ENCODE results near the gene HECTD4. TPM values are rescaled to one million over a fixed set of nuclear protein-coding genes. Genes with fewer than 3 reads are reported as not detected.
A peak's percentile ranks its signal among the peaks of the same experiment; 100 is the strongest.

The HECTD4 gene
- total RNA-seq, 1 donor from 2014 or later = 62.1 TPM

- Mint-ChIP-seq H3K4me1 (ENCODE audit: unreplicated experiment) (no peaks in the 10 kb centered on the region), H3K27ac (peak overlapping the region; percentile 53), H3K4me3 (no peak overlapping the region), H3K27me3 (no peaks in the 10 kb centered on the region), H3K9me3 (no peaks in the 10 kb centered on the region), H3K36me3 (peaks cover 14% of the 10 kb centered on the region)
- peak; percentile 56 for TF ChIP-seq CTCF (conservative IDR thresholded peaks at IDR 0.05)
- no peak for DNase-seq (ENCODE audit: extremely low spot score, unreplicated experiment)
Observed at GRCh38 chr12:112170376-112170775, 211.9 kb downstream of the HECTD4 start.

DNA sequence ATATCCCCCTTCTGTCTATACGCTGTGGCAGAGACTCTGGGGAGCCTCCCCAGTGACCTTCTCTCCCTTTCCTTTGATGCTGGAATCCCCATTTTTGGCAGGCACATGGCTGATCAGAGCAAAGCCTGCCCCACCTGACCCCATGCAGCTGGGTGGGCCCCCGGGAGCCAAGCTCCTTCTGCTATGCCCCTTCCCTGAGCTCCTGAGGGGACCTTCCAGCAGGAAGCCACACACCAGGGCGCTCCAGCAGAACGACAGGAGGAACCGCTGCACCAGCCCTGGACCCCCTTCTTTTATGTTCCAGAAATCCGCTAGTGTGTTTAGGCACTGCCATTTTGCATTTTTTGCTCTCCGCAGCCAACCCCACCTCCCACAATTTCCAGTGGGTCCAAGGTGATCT lies 212.3 kb downstream of the HECTD4 start:
- H3K27ac Mint-ChIP-seq = peak overlapping the region; percentile 53
- no peak overlapping the region for H3K4me3 Mint-ChIP-seq
- DNase-seq (ENCODE audit: extremely low spot score, unreplicated experiment) = no peak
- H3K36me3 Mint-ChIP-seq = peaks cover 12% of the 10 kb centered on the region
- no peaks in the 10 kb centered on the region for H3K27me3 Mint-ChIP-seq
- TF ChIP-seq CTCF (conservative IDR thresholded peaks at IDR 0.05) = no peak
- no peaks in the 10 kb centered on the region for H3K4me1 Mint-ChIP-seq (ENCODE audit: unreplicated experiment)
- no peaks in the 10 kb centered on the region for H3K9me3 Mint-ChIP-seq

- TF ChIP-seq CTCF (conservative IDR thresholded peaks at IDR 0.05) = no peak
Observed at GRCh38 chr12:112169161-112169872, 212.9 kb downstream of the HECTD4 start.

GRCh38 chr12:112168561-112168971 lies 213.7 kb downstream of the HECTD4 start:
- no peak for DNase-seq (ENCODE audit: extremely low spot score, unreplicated experiment)
- H3K4me1 Mint-ChIP-seq (ENCODE audit: unreplicated experiment) = no peaks in the 10 kb centered on the region
- H3K36me3 Mint-ChIP-seq = peaks cover 10% of the 10 kb centered on the region
- H3K27me3 Mint-ChIP-seq = no peaks in the 10 kb centered on the region
- H3K27ac Mint-ChIP-seq = no peak overlapping the region
- no peak overlapping the region for H3K4me3 Mint-ChIP-seq
- no peak for TF ChIP-seq CTCF (conservative IDR thresholded peaks at IDR 0.05)
- no peaks in the 10 kb centered on the region for H3K9me3 Mint-ChIP-seq

More at GRCh38 chr12:112169161-112169872, 212.9 kb downstream of the HECTD4 start:
- Mint-ChIP-seq H3K27me3 (no peaks in the 10 kb centered on the region), H3K9me3 (no peaks in the 10 kb centered on the region), H3K4me1 (ENCODE audit: unreplicated experiment) (no peaks in the 10 kb centered on the region), H3K4me3 (no peak overlapping the region), H3K36me3 (peaks cover 10% of the 10 kb centered on the region), H3K27ac (no peak overlapping the region)
- DNase-seq (ENCODE audit: extremely low spot score, unreplicated experiment) = no peak

GRCh38 chr12:112167718-112168525 lies 214.3 kb downstream of the HECTD4 start:
- Mint-ChIP-seq H3K36me3 (peaks cover 10% of the 10 kb centered on the region), H3K27me3 (no peaks in the 10 kb centered on the region), H3K4me1 (ENCODE audit: unreplicated experiment) (no peaks in the 10 kb centered on the region), H3K9me3 (no peaks in the 10 kb centered on the region), H3K27ac (no peak overlapping the region), H3K4me3 (no peak overlapping the region)
- DNase-seq (ENCODE audit: extremely low spot score, unreplicated experiment) = no peak
- no peak for TF ChIP-seq CTCF (conservative IDR thresholded peaks at IDR 0.05)
